ENCODE results near the gene CDH4.

DNA sequence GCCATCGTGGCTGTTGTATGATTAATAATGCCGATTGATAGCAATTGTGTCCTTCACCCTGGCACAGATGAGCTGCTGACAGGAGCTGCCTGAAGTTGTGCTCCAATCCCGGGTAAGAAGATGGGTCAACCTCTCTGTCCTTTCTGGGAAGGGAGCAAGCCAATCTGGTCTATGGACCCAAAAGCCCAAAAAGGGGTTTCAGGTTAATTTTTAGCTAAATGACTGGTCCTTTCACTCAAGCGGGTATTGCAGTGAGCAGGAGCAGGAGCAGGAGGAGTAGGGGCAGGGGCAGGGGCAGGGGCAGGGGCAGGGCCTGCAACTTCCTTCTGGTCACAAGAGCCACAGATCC is 648.9 kb downstream of the CDH4 start:
- TF ChIP-seq CTCF (IDR thresholded peaks at IDR 0.05) (no peak), EZH2 (IDR thresholded peaks at IDR 0.05) (no peak)

Measured in neural progenitor cell (in vitro differentiated cells).